HepG2 (cell line): Measurements from ENCODE around the gene GPR65. TPM values are rescaled to one million over a fixed set of nuclear protein-coding genes. Genes with fewer than 3 reads are reported as not detected.

ENCODE experiments used
- ATAD3A ChIP-seq: sonication (generic); formaldehyde crosslinking; IDR thresholded peaks from 2 replicates; pipeline ENCODE4 v1.4.0; 2020; ENCODE audit warnings: missing genetic modification reagents
- CEBPB ChIP-seq: IDR thresholded peaks from 2 replicates; pipeline ENCODE4 v1.6.1; 2011; ENCODE audit warnings: low read depth, low read length, improper control_type of control experiment, borderline replicate concordance
- EP300 ChIP-seq, 3 experiments: sonication (generic) in 1 of 3; formaldehyde crosslinking in 1 of 3; IDR thresholded peaks; 2 replicates each; pipeline versions ENCODE4 v1.5.1 to v1.6.1; 2011 to 2020; ENCODE audit warnings: low read depth in 2 of 3, low read length in 2 of 3, borderline replicate concordance in 1 of 3, improper control_type of control experiment in 1 of 3, mild to moderate bottlenecking in 1 of 3, missing genetic modification reagents in 1 of 3, moderate library complexity in 1 of 3
- FOSL2 ChIP-seq: sonication (generic); formaldehyde crosslinking; IDR thresholded peaks from 2 replicates; pipeline ENCODE4 v1.4.0; 2020; ENCODE audit warnings: missing genetic modification reagents
- FOXA1 ChIP-seq, 2 experiments: fragments of 450-650 bp in 1 of 2; sonication (generic) in 1 of 2; formaldehyde crosslinking in 1 of 2; IDR thresholded peaks; 2 replicates each; pipeline versions ENCODE4 v1.4.0 to v1.6.1; 2016 to 2020; ENCODE audit warnings: missing genetic modification reagents in 1 of 2
- FOXA3 ChIP-seq: IDR thresholded peaks from 2 replicates; pipeline ENCODE4 v1.6.1; 2016; ENCODE audit warnings: missing genetic modification reagents, missing compliant biosample characterization
- GATA4 ChIP-seq: sonication (generic); IDR thresholded peaks from 2 replicates; pipeline ENCODE4 v1.6.1; 2016; ENCODE audit warnings: antibody characterized with exemption, low read depth, borderline replicate concordance
- HIC2 ChIP-seq: sonication (generic); formaldehyde crosslinking; IDR thresholded peaks from 2 replicates; pipeline ENCODE4 v1.9.0; 2022; ENCODE audit warnings: low read depth, missing genetic modification reagents
- HNF4A ChIP-seq: sonication (generic); formaldehyde crosslinking; IDR thresholded peaks from 2 replicates; pipeline ENCODE4 v1.4.0; 2020; ENCODE audit warnings: missing genetic modification reagents
- MAFK ChIP-seq, 2 experiments: IDR thresholded peaks in 1 of 2; conservative IDR thresholded peaks in 1 of 2; 2 replicates each; pipeline ENCODE4 v1.6.1; 2011; ENCODE audit warnings: improper control_type of control experiment in 2 of 2, low read length in 2 of 2
- NFYB ChIP-seq: sonication (generic); formaldehyde crosslinking; IDR thresholded peaks from 2 replicates; pipeline ENCODE4 v1.4.0; 2020; ENCODE audit warnings: missing genetic modification reagents
- RARA ChIP-seq: IDR thresholded peaks from 2 replicates; pipeline ENCODE4 v1.6.1; 2016; ENCODE audit warnings: missing genetic modification reagents, missing compliant biosample characterization
- SMYD3 ChIP-seq: sonication (generic); formaldehyde crosslinking; IDR thresholded peaks from 2 replicates; pipeline ENCODE4 v1.8.1; 2023; ENCODE audit warnings: mild to moderate bottlenecking, missing genetic modification reagents
- TCF7 ChIP-seq: sonication (generic); IDR thresholded peaks from 2 replicates; pipeline ENCODE4 v1.6.1; 2016; ENCODE audit warnings: antibody characterized with exemption, low read depth
- ZBTB33 ChIP-seq: sonication (generic); formaldehyde crosslinking; IDR thresholded peaks from 2 replicates; pipeline ENCODE4 v1.4.0; 2020; ENCODE audit warnings: missing genetic modification reagents
- ZBTB8A ChIP-seq: sonication (generic); formaldehyde crosslinking; IDR thresholded peaks from 2 replicates; pipeline ENCODE4 v1.4.0; 2020; ENCODE audit warnings: mild to moderate bottlenecking, low read depth, missing genetic modification reagents, borderline replicate concordance
- ZNF121 ChIP-seq: sonication (generic); formaldehyde crosslinking; IDR thresholded peaks from 2 replicates; pipeline ENCODE4 v1.5.0; 2020; ENCODE audit warnings: mild to moderate bottlenecking, missing genetic modification reagents
- ZNF230 ChIP-seq: sonication (generic); formaldehyde crosslinking; IDR thresholded peaks from 2 replicates; pipeline ENCODE4 v1.4.0; 2020; ENCODE audit warnings: mild to moderate bottlenecking, missing genetic modification reagents
- ZNF232 ChIP-seq: sonication (generic); formaldehyde crosslinking; IDR thresholded peaks from 2 replicates; pipeline ENCODE4 v1.4.0; 2020; ENCODE audit warnings: missing genetic modification reagents, borderline replicate concordance
- ZNF737 ChIP-seq: sonication (generic); formaldehyde crosslinking; IDR thresholded peaks from 2 replicates; pipeline ENCODE4 v1.5.0; 2020; ENCODE audit warnings: missing genetic modification reagents, mild to moderate bottlenecking, borderline replicate concordance
- polyA plus RNA-seq, 8 experiments: library from polyadenylated mRNA; depleted of rRNA in 3 of 8; stranded (reverse) in 7 of 8; unstranded in 1 of 8; fragments of >200 nt; fragmentation: Illumina TruSeq in 4 of 8; extraction: Trizol in 4 of 8; gene quantifications; 2 replicates each; pipeline versions ENCODE4 v1.2.1 to v1.2.3, GENCODE V29; 2011 to 2016; ENCODE audit warnings: low read depth in 4 of 8, missing spikeins in 1 of 8, mixed read lengths in 1 of 8; ENCODE audit not compliant: insufficient read depth in 1 of 8
- total RNA-seq, 5 experiments: library from RNA; depleted of rRNA; stranded (reverse); fragments of >200 nt; fragmentation: Illumina TruSeq; extraction: Trizol; gene quantifications; 2 replicates each; pipeline ENCODE4 v1.2.3, GENCODE V29; 2016; ENCODE audit warnings: low read depth in 1 of 5
- TF ChIP-seq, protein P1 (sequence below): sonication (generic); formaldehyde crosslinking; IDR thresholded peaks from 2 replicates; pipeline ENCODE4 v1.4.0; 2020; ENCODE audit warnings: missing genetic modification reagents
- TF ChIP-seq, protein P2 (sequence below): fragments of 450-650 bp; IDR thresholded peaks from 2 replicates; pipeline ENCODE4 v1.6.1; 2016

The GPR65 gene
- total and polyA plus RNA-seq, 2 of the 13 experiments (the other 11 are each of a cell fraction or from before 2014, with no cell fraction given): not detected

GRCh38 chr14:88044776-88045446 is 40.0 kb downstream of the GPR65 start (continued):
- TF ChIP-seq EP300 (IDR thresholded peaks at IDR 0.05; ENCODE audit: low read depth in 2 of 2, low read length in 2 of 2) (peak in 1 of 2 experiments; percentile 76; a peak in 2 of 4 replicates), EP300 (CRISPR knock-in tag; IDR thresholded peaks at IDR 0.05; ENCODE audit: borderline replicate concordance) (no peak), ATAD3A (no peak), FOXA3 (CRISPR knock-in tag) (peak; percentile 66; the same call in 1 of the 2 replicates), FOXA1 (IDR thresholded peaks at IDR 0.05) (no peak), FOXA1 (CRISPR knock-in tag; IDR thresholded peaks at IDR 0.05) (peak; percentile 59), FOSL2 (CRISPR knock-in tag) (peak; percentile 50; the same call in 1 of the 2 replicates), ZNF121 (CRISPR knock-in tag) (no peak), ZNF230 (CRISPR knock-in tag) (no peak), HIC2 (CRISPR knock-in tag) (peak; percentile 50; the same call in 1 of the 2 replicates), HNF4A (CRISPR knock-in tag) (0 out of 2 replicates have a peak, but pooled peaks have one; percentile 6), CEBPB (0 out of 2 replicates have a peak, but pooled peaks have one; percentile 11), RARA (CRISPR knock-in tag) (no peak), ZNF737 (CRISPR knock-in tag) (no peak), MAFK (conservative IDR thresholded peaks at IDR 0.05 in 1 of 2, IDR thresholded peaks at IDR 0.05 in 1 of 2; ENCODE audit: low read length in 2 of 2) (peak; percentile 68 to 70), ZBTB33 (CRISPR knock-in tag) (no peak), NFYB (CRISPR knock-in tag) (no peak), GATA4 (0 out of 2 replicates have a peak, but pooled peaks have one; percentile 42), TCF7 (peak; percentile 26; the same call in 1 of the 2 replicates), ZBTB8A (CRISPR knock-in tag) (no peak), SMYD3 (CRISPR knock-in tag) (no peak), ZNF232 (CRISPR knock-in tag) (no peak)
- TF ChIP-seq, protein P1, sequence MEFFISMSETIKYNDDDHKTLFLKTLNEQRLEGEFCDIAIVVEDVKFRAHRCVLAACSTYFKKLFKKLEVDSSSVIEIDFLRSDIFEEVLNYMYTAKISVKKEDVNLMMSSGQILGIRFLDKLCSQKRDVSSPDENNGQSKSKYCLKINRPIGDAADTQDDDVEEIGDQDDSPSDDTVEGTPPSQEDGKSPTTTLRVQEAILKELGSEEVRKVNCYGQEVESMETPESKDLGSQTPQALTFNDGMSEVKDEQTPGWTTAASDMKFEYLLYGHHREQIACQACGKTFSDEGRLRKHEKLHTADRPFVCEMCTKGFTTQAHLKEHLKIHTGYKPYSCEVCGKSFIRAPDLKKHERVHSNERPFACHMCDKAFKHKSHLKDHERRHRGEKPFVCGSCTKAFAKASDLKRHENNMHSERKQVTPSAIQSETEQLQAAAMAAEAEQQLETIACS (CRISPR knock-in tag): no peak
- TF ChIP-seq, protein P2, sequence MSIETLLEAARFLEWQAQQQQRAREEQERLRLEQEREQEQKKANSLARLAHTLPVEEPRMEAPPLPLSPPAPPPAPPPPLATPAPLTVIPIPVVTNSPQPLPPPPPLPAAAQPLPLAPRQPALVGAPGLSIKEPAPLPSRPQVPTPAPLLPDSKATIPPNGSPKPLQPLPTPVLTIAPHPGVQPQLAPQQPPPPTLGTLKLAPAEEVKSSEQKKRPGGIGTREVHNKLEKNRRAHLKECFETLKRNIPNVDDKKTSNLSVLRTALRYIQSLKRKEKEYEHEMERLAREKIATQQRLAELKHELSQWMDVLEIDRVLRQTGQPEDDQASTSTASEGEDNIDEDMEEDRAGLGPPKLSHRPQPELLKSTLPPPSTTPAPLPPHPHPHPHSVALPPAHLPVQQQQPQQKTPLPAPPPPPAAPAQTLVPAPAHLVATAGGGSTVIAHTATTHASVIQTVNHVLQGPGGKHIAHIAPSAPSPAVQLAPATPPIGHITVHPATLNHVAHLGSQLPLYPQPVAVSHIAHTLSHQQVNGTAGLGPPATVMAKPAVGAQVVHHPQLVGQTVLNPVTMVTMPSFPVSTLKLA: no peak
